NCI-H128 (cell line): ENCODE measurements around the gene YWHAE.
"Not testable (repeated sequence)": the region's sequence is repeated elsewhere in the genome, so short reads cannot be mapped to it uniquely, and the experiment has no call there.

ENCODE experiments used
- DNase-seq: peaks from one replicate; lab custom pipeline; 2025; ENCODE audit not compliant: unreplicated experiment; lab: John Stamatoyannopoulos, UW

YWHAE gene

GRCh38 chr17:1375615-1376014 is 24.4 kb downstream of the YWHAE start:
- DNase-seq: no peak

- DNase-seq: no peak
Measured at GRCh38 chr17:1374431-1375177, 25.4 kb downstream of the YWHAE start.

GRCh38 chr17:1373707-1374237 is 26.2 kb downstream of the YWHAE start:
- DNase-seq: no peak

GRCh38 chr17:1372618-1373017 is 27.4 kb downstream of the YWHAE start:
- DNase-seq: no peak

GRCh38 chr17:1371893-1372590 is 28.0 kb downstream of the YWHAE start:
- DNase-seq: no peak

- no peak for DNase-seq
Measured at GRCh38 chr17:1368588-1368987, 31.4 kb downstream of the YWHAE start.

- DNase-seq: no peak
Measured at GRCh38 chr17:1367351-1367745, 32.7 kb downstream of the YWHAE start.

- DNase-seq: no peak
Measured at GRCh38 chr17:1366234-1366633, 33.8 kb downstream of the YWHAE start.

- peak; percentile 43 for DNase-seq
Measured at GRCh38 chr17:1365445-1366039, 34.5 kb downstream of the YWHAE start.

- DNase-seq: no peak
Measured at GRCh38 chr17:1362964-1363363, 37.1 kb downstream of the YWHAE start.

GRCh38 chr17:1362065-1362848 is 37.8 kb downstream of the YWHAE start:
- DNase-seq: no peak

GRCh38 chr17:1360975-1361374 is 39.0 kb downstream of the YWHAE start:
- DNase-seq: no peak

- DNase-seq: not testable (repeated sequence)
Measured at GRCh38 chr17:1360315-1360714, 39.7 kb downstream of the YWHAE start.

- no peak for DNase-seq
Measured at GRCh38 chr17:1354030-1354429, 46.0 kb downstream of the YWHAE start.

- DNase-seq: not testable (repeated sequence)
Measured at GRCh38 chr17:1352530-1352929, 47.5 kb downstream of the YWHAE start.

GRCh38 chr17:1351971-1352370 is 48.1 kb downstream of the YWHAE start:
- DNase-seq: no peak

GRCh38 chr17:1351275-1351674 is 48.7 kb downstream of the YWHAE start:
- DNase-seq: no peak

GRCh38 chr17:1347589-1348323 is 52.3 kb downstream of the YWHAE start:
- no peak for DNase-seq

- DNase-seq: no peak
Measured at GRCh38 chr17:1344521-1344920, 55.5 kb downstream of the YWHAE start.

GRCh38 chr17:1343554-1343953 is 56.5 kb downstream of the YWHAE start:
- DNase-seq: no peak
